ENCODE results near the gene SNUPN.

DNA sequence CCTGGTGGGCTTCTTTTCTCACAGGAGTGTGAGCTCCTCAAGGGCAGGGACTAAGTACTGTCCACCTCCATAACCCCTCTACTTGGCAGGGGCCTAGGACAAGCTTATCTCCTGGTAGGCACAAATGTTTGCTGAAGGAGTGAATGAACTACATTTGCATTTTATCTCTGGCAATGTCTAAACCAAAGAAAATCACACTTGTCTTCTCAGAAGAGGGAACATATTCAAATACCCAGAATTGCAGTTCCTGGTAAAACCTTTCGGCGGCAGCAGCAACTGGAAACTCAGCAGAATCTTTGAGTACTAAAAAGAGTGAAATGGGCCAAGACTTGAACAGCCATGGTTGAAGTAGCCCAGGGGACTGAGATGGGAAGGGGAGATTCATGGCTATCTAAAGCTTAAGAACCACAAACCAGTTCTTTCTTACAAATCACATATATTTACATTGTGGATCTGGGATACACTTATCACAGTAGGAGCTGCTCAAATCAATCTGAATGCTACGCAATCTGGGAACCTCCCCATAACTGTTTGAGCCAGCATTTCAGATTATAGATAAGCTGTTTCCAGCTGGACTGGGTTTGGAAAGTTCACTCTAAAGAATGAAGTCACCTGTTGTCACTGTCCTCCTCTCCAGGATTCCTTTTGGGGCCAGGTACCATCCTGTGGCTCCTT, 27.7 kb downstream of the SNUPN start:
- TF ChIP-seq POLR2A (IDR thresholded peaks at IDR 0.05; ENCODE audit: low read depth, low read length) (no peak), POLR2AphosphoS5 (IDR thresholded peaks at IDR 0.05; ENCODE audit: low read depth, low read length) (no peak)
